Trophoblast cell (in vitro differentiated cells and primary cell): ENCODE data around the gene NOP9.

Experiments
- DNase-seq, 2 donors: peaks; one replicate each; pipeline ENCODE4 v3.0.0-alpha.2; 2016
- H2AFZ ChIP-seq: 2 replicates; pipeline ENCODE4 v1.6.1; 2013; ENCODE audit warnings: low read length, moderate library complexity, mild to moderate bottlenecking; ENCODE audit not compliant: insufficient read depth, poor library complexity
- H2AK5ac ChIP-seq: 2 replicates; pipeline ENCODE4 v1.6.1; 2013; ENCODE audit warnings: mild to moderate bottlenecking, low read length
- H2BK120ac ChIP-seq: 2 replicates; pipeline ENCODE4 v1.6.1; 2013; ENCODE audit warnings: low read length, mild to moderate bottlenecking, moderate library complexity; ENCODE audit not compliant: insufficient read depth, poor library complexity
- H2BK12ac ChIP-seq: 2 replicates; pipeline ENCODE4 v1.6.1; 2013; ENCODE audit warnings: mild to moderate bottlenecking, low read length, moderate library complexity
- H2BK5ac ChIP-seq: 2 replicates; pipeline ENCODE4 v1.6.1; 2013; ENCODE audit warnings: low read length, low read depth, moderate library complexity, mild to moderate bottlenecking; ENCODE audit not compliant: poor library complexity
- H3K14ac ChIP-seq: 2 replicates; pipeline ENCODE4 v1.6.1; 2013; ENCODE audit warnings: mild to moderate bottlenecking, low read length
- H3K18ac ChIP-seq: 2 replicates; pipeline ENCODE4 v1.6.1; 2013; ENCODE audit warnings: mild to moderate bottlenecking, low read length
- H3K23ac ChIP-seq: 2 replicates; pipeline ENCODE4 v1.6.1; 2013; ENCODE audit warnings: low read length
- H3K27ac ChIP-seq: 2 replicates; pipeline ENCODE4 v1.5.1; 2013; ENCODE audit warnings: low read depth, mild to moderate bottlenecking, inconsistent platforms, low read length, moderate library complexity
- H3K27me3 ChIP-seq: 2 replicates; pipeline ENCODE4 v1.6.1; 2013; ENCODE audit warnings: inconsistent platforms, mild to moderate bottlenecking, low read length, moderate library complexity; ENCODE audit not compliant: insufficient read depth
- H3K36me3 ChIP-seq, 2 experiments: 1 replicate in 1 of 2; 2 replicates in 1 of 2; pipeline ENCODE4 v1.6.1; 2013; ENCODE audit warnings: low read length in 2 of 2, mild to moderate bottlenecking in 2 of 2, moderate library complexity in 1 of 2; ENCODE audit not compliant: insufficient read depth in 2 of 2, control insufficient read depth in 1 of 2
- H3K4ac ChIP-seq: 2 replicates; pipeline ENCODE4 v1.6.1; 2013; ENCODE audit warnings: low read depth, mild to moderate bottlenecking, low read length, moderate library complexity
- H3K4me1 ChIP-seq, 2 experiments: 1 replicate in 1 of 2; 2 replicates in 1 of 2; pipeline ENCODE4 v1.6.1; 2013; ENCODE audit warnings: low read length in 2 of 2, mild to moderate bottlenecking in 2 of 2, moderate library complexity in 1 of 2; ENCODE audit not compliant: insufficient read depth in 2 of 2, control insufficient read depth in 1 of 2
- H3K4me2 ChIP-seq: 2 replicates; pipeline ENCODE4 v1.6.1; 2013; ENCODE audit warnings: inconsistent platforms, mild to moderate bottlenecking, low read length, moderate library complexity
- H3K4me3 ChIP-seq: 2 replicates; pipeline ENCODE4 v1.5.1; 2013; ENCODE audit warnings: mild to moderate bottlenecking, low read depth, low read length, inconsistent platforms
- H3K79me1 ChIP-seq: one replicate; pipeline ENCODE4 v1.6.1; 2013; ENCODE audit warnings: low read length
- H3K79me2 ChIP-seq: 2 replicates; pipeline ENCODE4 v1.6.1; 2013; ENCODE audit warnings: low read length, mild to moderate bottlenecking; ENCODE audit not compliant: control insufficient read depth, insufficient read depth, poor library complexity
- H3K9ac ChIP-seq: 2 replicates; pipeline ENCODE4 v1.6.1; 2013; ENCODE audit warnings: mild to moderate bottlenecking, low read length
- H3K9me3 ChIP-seq: 2 replicates; pipeline ENCODE4 v1.6.1; 2013; ENCODE audit warnings: low read depth, mild to moderate bottlenecking, control low read depth, inconsistent platforms, low read length; ENCODE audit not compliant: insufficient read depth
- H4K12ac ChIP-seq: 2 replicates; pipeline ENCODE4 v1.6.1; 2013; ENCODE audit warnings: low read depth, mild to moderate bottlenecking, low read length, moderate library complexity
- H4K8ac ChIP-seq: 2 replicates; pipeline ENCODE4 v1.6.1; 2013; ENCODE audit warnings: low read depth, mild to moderate bottlenecking, low read length, moderate library complexity
- H4K91ac ChIP-seq: one replicate; pipeline ENCODE4 v1.6.1; 2013; ENCODE audit warnings: low read depth, mild to moderate bottlenecking, low read length, moderate library complexity
- WGBS: extraction: QIAGEN DNeasy Blood & Tissue Kit; methylation state at CpG from one replicate; pipeline ENCODE4 v1.1.7; 2013; ENCODE audit warnings: missing lambda C conversion rate; ENCODE audit not compliant: insufficient read length, insufficient coverage; ENCODE audit errors: extremely low coverage; 5-methylcytosine and 5-hydroxymethylcytosine counted together

The NOP9 gene

GRCh38 chr14:24347134-24347533 lies 47.5 kb downstream of the NOP9 start:
- no peaks in the 10 kb centered on the region for H3K79me1 ChIP-seq
- no peak overlapping the region for H3K4me3 ChIP-seq
- H3K36me3 ChIP-seq, result no peaks in the 10 kb centered on the region
- H2BK5ac ChIP-seq, result no peak overlapping the region
- no peak overlapping the region for H2BK12ac ChIP-seq
- H2BK120ac ChIP-seq, result no peak overlapping the region
- no CpG with 5 or more reads among the region's 1 CpG for WGBS
- no peak overlapping the region for H2AFZ ChIP-seq
- H3K9me3 ChIP-seq, result peaks cover 2% of the 10 kb centered on the region
- H3K4me2 ChIP-seq, result no peak overlapping the region
- H3K4me1 ChIP-seq, result no peaks in the 10 kb centered on the region
- no peak overlapping the region for H3K14ac ChIP-seq
- H3K27ac ChIP-seq, result no peak overlapping the region
- no peak overlapping the region for H3K23ac ChIP-seq
- no peak overlapping the region for H3K9ac ChIP-seq
- H4K12ac ChIP-seq, result no peak overlapping the region
- H4K8ac ChIP-seq, result no peak overlapping the region
- H3K18ac ChIP-seq, result no peak overlapping the region
- DNase-seq, result no peak
- peaks cover 1% of the 10 kb centered on the region for H3K27me3 ChIP-seq
- no peak overlapping the region for H3K4ac ChIP-seq
- no peak overlapping the region for H2AK5ac ChIP-seq
- no peaks in the 10 kb centered on the region for H3K79me2 ChIP-seq
- no peak overlapping the region for H4K91ac ChIP-seq

DNA sequence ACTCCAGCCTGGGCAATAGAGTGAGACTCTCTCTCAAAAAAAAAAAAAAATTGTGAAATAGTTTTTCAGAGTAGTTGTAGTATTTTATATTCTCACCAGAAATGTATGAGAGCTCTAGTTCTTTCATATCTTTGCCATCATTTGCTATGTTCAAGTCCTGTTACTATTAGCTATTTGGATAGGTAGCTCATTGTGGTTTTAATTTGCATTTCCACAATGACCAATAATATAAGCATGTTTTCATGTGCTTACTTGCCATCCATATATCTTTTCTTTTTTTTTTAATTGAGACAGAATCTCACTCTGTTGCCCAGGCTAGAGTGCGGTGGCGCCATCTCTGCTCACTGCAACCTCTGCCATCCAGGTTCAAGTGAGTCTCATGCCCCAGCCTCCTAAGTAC lies 48.5 kb downstream of the NOP9 start:
- no peaks in the 10 kb centered on the region for H3K4me1 ChIP-seq
- no peak overlapping the region for H3K4me2 ChIP-seq
- no peak for DNase-seq
- H3K36me3 ChIP-seq, result no peaks in the 10 kb centered on the region
- H2BK12ac ChIP-seq, result no peak overlapping the region
- H3K4ac ChIP-seq, result no peak overlapping the region
- H3K27me3 ChIP-seq, result peaks cover 5% of the 10 kb centered on the region
- H3K18ac ChIP-seq, result no peak overlapping the region
- H3K23ac ChIP-seq, result no peak overlapping the region
- H3K4me3 ChIP-seq, result no peak overlapping the region
- H2AFZ ChIP-seq, result no peak overlapping the region
- H4K91ac ChIP-seq, result no peak overlapping the region
- no peak overlapping the region for H3K9ac ChIP-seq
- H2BK5ac ChIP-seq, result no peak overlapping the region
- no peak overlapping the region for H2BK120ac ChIP-seq
- no CpG with 5 or more reads among the region's 2 CpGs for WGBS
- peaks cover 2% of the 10 kb centered on the region for H3K9me3 ChIP-seq
- no peak overlapping the region for H4K8ac ChIP-seq
- H3K27ac ChIP-seq, result no peak overlapping the region
- no peaks in the 10 kb centered on the region for H3K79me2 ChIP-seq
- H4K12ac ChIP-seq, result no peak overlapping the region
- H3K14ac ChIP-seq, result no peak overlapping the region
- H2AK5ac ChIP-seq, result no peak overlapping the region
- H3K79me1 ChIP-seq, result no peaks in the 10 kb centered on the region

GRCh38 chr14:24349742-24350141 lies 50.1 kb downstream of the NOP9 start:
- H3K36me3 ChIP-seq, result no peaks in the 10 kb centered on the region
- H2BK5ac ChIP-seq, result no peak overlapping the region
- H2BK120ac ChIP-seq, result no peak overlapping the region
- WGBS, result no CpG with 5 or more reads among the region's 5 CpGs
- peaks cover 5% of the 10 kb centered on the region for H3K27me3 ChIP-seq
- no peaks in the 10 kb centered on the region for H3K79me1 ChIP-seq
- no peak overlapping the region for H2AFZ ChIP-seq
- no peak overlapping the region for H2BK12ac ChIP-seq
- peaks cover 2% of the 10 kb centered on the region for H3K9me3 ChIP-seq
- H2AK5ac ChIP-seq, result no peak overlapping the region
- H4K8ac ChIP-seq, result no peak overlapping the region
- H3K14ac ChIP-seq, result no peak overlapping the region
- H3K4me3 ChIP-seq, result no peak overlapping the region
- no peak overlapping the region for H3K27ac ChIP-seq
- H3K9ac ChIP-seq, result no peak overlapping the region
- H3K79me2 ChIP-seq, result no peaks in the 10 kb centered on the region
- no peak overlapping the region for H3K18ac ChIP-seq
- H3K4ac ChIP-seq, result no peak overlapping the region
- no peaks in the 10 kb centered on the region for H3K4me1 ChIP-seq
- no peak for DNase-seq
- H3K4me2 ChIP-seq, result no peak overlapping the region
- H3K23ac ChIP-seq, result peak overlapping the region; percentile 86
- H4K12ac ChIP-seq, result no peak overlapping the region
- no peak overlapping the region for H4K91ac ChIP-seq

GRCh38 chr14:24351517-24351916 lies 51.9 kb downstream of the NOP9 start:
- Histone ChIP-seq H4K91ac (no peak overlapping the region), H3K4me1 (no peaks in the 10 kb centered on the region), H3K4ac (no peak overlapping the region), H3K27ac (no peak overlapping the region), H3K36me3 (no peaks in the 10 kb centered on the region), H4K8ac (no peak overlapping the region), H2BK5ac (no peak overlapping the region), H2AFZ (no peak overlapping the region), H3K4me3 (no peak overlapping the region), H2BK120ac (no peak overlapping the region), H3K4me2 (no peak overlapping the region), H3K9me3 (peaks cover 2% of the 10 kb centered on the region), H3K79me1 (no peaks in the 10 kb centered on the region), H3K23ac (no peak overlapping the region), H4K12ac (no peak overlapping the region), H3K14ac (no peak overlapping the region), H2AK5ac (no peak overlapping the region), H3K9ac (no peak overlapping the region), H2BK12ac (no peak overlapping the region), H3K79me2 (no peaks in the 10 kb centered on the region), H3K18ac (no peak overlapping the region), H3K27me3 (peaks cover 5% of the 10 kb centered on the region)
- no peak for DNase-seq
- WGBS, result no CpG with 5 or more reads among the region's 4 CpGs
